Esophagus squamous epithelium (tissue), 5 donors: Measurements from ENCODE around the gene TMEM212. TPM values are rescaled to one million over a fixed set of nuclear protein-coding genes. Genes with fewer than 3 reads are reported as not detected.

Source experiments
- DNase-seq: peaks from one replicate; lab custom pipeline; 2025; lab: John Stamatoyannopoulos, UW
- H3K27ac ChIP-seq, 4 donors: fragments of 200-600 bp; sonication (generic); one replicate each; pipeline ENCODE4 v1.5.1; 2016 to 2019; ENCODE audit warnings: mild to moderate bottlenecking in 1 of 4
- H3K27me3 ChIP-seq, 4 donors: fragments of 200-600 bp; sonication (generic); 1 replicate in 3 of 4; 2 replicates in 1 of 4; pipeline versions ENCODE4 v1.5.1 to v1.6.0; 2017 to 2021; ENCODE audit warnings: antibody characterized with exemption in 1 of 4
- H3K36me3 ChIP-seq, 3 donors: fragments of 200-600 bp; sonication (generic); one replicate each; pipeline ENCODE4 v1.5.1; 2016 to 2019
- H3K4me1 ChIP-seq, 3 donors: fragments of 200-600 bp; sonication (generic); one replicate each; pipeline ENCODE4 v1.5.1; 2017 to 2019
- H3K4me3 ChIP-seq, 4 donors: fragments of 200-600 bp; sonication (generic); 1 replicate in 3 of 4; 2 replicates in 1 of 4; pipeline ENCODE4 v1.5.1; 2016 to 2019; ENCODE audit warnings: mild to moderate bottlenecking in 2 of 4, moderate library complexity in 1 of 4
- H3K9me3 ChIP-seq, 3 donors: fragments of 200-600 bp; sonication (generic); one replicate each; pipeline ENCODE4 v1.5.1; 2016 to 2019
- POLR2A ChIP-seq, 4 donors: fragments of 450-650 bp; IDR thresholded peaks; one replicate each; pipeline ENCODE4 v1.6.1; 2017; ENCODE audit warnings: antibody characterized with exemption in 4 of 4, mild to moderate bottlenecking in 4 of 4, moderate library complexity in 3 of 4
- WGBS, 2 donors: methylation state at CpG; one replicate each; pipeline ENCODE4 v1.1.5; 2018; 5-methylcytosine and 5-hydroxymethylcytosine counted together
- intact Hi-C: fragments of 100-400 bp; cut with DNase I; formaldehyde crosslinking; loops from one replicate; pipeline ENCODE4 v1.15.0; 2022
- total RNA-seq, 4 donors: library from RNA; depleted of rRNA; stranded (reverse); fragments of >200 nt; gene quantifications; one replicate each; pipeline ENCODE4 v1.1.0, GENCODE V29; 2016
- TF ChIP-seq, protein P1 (sequence below), 6 experiments: fragments of 450-650 bp in 4 of 6; fragments of 200-600 bp in 2 of 6; sonication (generic) in 2 of 6; IDR thresholded peaks; one replicate each; pipeline ENCODE4 v1.5.1; 2016 to 2019; ENCODE audit warnings: antibody characterized with exemption in 6 of 6, mild to moderate bottlenecking in 4 of 6, moderate library complexity in 4 of 6
- donor health status: DM: yes; HTN: yes; CAD: no.

The TMEM212 gene
- total RNA-seq = not detected

GRCh38 chr3:171842864-171843518 lies at the start of gene TMEM212:
Gene TMEM212 (plus strand): TSS chr3:171843349. CDS start chr3:171843384, 35 bp downstream.
- H3K27ac ChIP-seq = peak within 1 kb of the TSS in 1 of 4 donors; percentile 42
- no peak for DNase-seq
- intact Hi-C loops = no loop called here
- TF ChIP-seq POLR2A (IDR thresholded peaks at IDR 0.05) = no peak
- TF ChIP-seq, protein P1, sequence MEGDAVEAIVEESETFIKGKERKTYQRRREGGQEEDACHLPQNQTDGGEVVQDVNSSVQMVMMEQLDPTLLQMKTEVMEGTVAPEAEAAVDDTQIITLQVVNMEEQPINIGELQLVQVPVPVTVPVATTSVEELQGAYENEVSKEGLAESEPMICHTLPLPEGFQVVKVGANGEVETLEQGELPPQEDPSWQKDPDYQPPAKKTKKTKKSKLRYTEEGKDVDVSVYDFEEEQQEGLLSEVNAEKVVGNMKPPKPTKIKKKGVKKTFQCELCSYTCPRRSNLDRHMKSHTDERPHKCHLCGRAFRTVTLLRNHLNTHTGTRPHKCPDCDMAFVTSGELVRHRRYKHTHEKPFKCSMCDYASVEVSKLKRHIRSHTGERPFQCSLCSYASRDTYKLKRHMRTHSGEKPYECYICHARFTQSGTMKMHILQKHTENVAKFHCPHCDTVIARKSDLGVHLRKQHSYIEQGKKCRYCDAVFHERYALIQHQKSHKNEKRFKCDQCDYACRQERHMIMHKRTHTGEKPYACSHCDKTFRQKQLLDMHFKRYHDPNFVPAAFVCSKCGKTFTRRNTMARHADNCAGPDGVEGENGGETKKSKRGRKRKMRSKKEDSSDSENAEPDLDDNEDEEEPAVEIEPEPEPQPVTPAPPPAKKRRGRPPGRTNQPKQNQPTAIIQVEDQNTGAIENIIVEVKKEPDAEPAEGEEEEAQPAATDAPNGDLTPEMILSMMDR (IDR thresholded peaks at IDR 0.05) = no peak
- no peaks in the 10 kb centered on the region for H3K27me3 ChIP-seq
- WGBS, 2 donors = 41 to 79% methylated on average over 5 of the region's 5 CpGs
- H3K36me3 ChIP-seq = no peaks in the 10 kb centered on the region
- H3K4me1 ChIP-seq = peaks cover 0 to 9% (median 0%) of the 10 kb centered on the region in 3 donors
- H3K4me3 ChIP-seq = no peak within 1 kb of the TSS
- no peaks in the 10 kb centered on the region for H3K9me3 ChIP-seq

- intact Hi-C loops = no loop called here
- H3K4me1 ChIP-seq = peaks cover 11 to 81% (median 32%) of the 10 kb centered on the region in 3 donors
- no peaks in the 10 kb centered on the region for H3K36me3 ChIP-seq
- peak overlapping the region in 2 of 4 donors; percentile 6 for H3K4me3 ChIP-seq
- peak overlapping the region; percentile 47 to 84 (median 72) for H3K27ac ChIP-seq
- H3K27me3 ChIP-seq = no peaks in the 10 kb centered on the region
- no peaks in the 10 kb centered on the region for H3K9me3 ChIP-seq
- DNase-seq = no peak
- WGBS, 2 donors = 66 to 77% methylated on average over 4 of the region's 4 CpGs
- TF ChIP-seq, protein P1 (IDR thresholded peaks at IDR 0.05) = no peak
- TF ChIP-seq POLR2A (IDR thresholded peaks at IDR 0.05) = no peak
Observed at GRCh38 chr3:171796625-171797264, 46.4 kb upstream of the TMEM212 start.

- Histone ChIP-seq H3K27me3 (no peaks in the 10 kb centered on the region), H3K27ac (peak overlapping the region; percentile 65 to 84 (median 73)), H3K4me1 (peaks cover 11 to 81% (median 30%) of the 10 kb centered on the region in 3 donors), H3K9me3 (no peaks in the 10 kb centered on the region), H3K36me3 (no peaks in the 10 kb centered on the region), H3K4me3 (no peak overlapping the region)
- WGBS, 2 donors = 32 to 40% methylated on average over 1 of the region's 1 CpG
- TF ChIP-seq, protein P1 (IDR thresholded peaks at IDR 0.05) = no peak
- no peak for TF ChIP-seq POLR2A (IDR thresholded peaks at IDR 0.05)
- no peak for DNase-seq
- intact Hi-C loops = no loop called here
Observed at GRCh38 chr3:171797265-171797679, 45.9 kb upstream of the TMEM212 start.

- DNase-seq = no peak
- TF ChIP-seq, protein P1 (IDR thresholded peaks at IDR 0.05) = no peak
- no peak for TF ChIP-seq POLR2A (IDR thresholded peaks at IDR 0.05)
- Histone ChIP-seq H3K9me3 (no peaks in the 10 kb centered on the region), H3K4me3 (no peak overlapping the region), H3K4me1 (peaks cover 8 to 81% (median 30%) of the 10 kb centered on the region in 3 donors), H3K36me3 (no peaks in the 10 kb centered on the region), H3K27me3 (no peaks in the 10 kb centered on the region), H3K27ac (peak overlapping the region; percentile 6 to 84 (median 73))
- 53 to 56% methylated on average over 3 of the region's 3 CpGs for WGBS, 2 donors
- intact Hi-C loops = no loop called here
Observed at GRCh38 chr3:171797873-171798272, 45.3 kb upstream of the TMEM212 start.

GRCh38 chr3:171799501-171799900 lies 43.6 kb upstream of the TMEM212 start:
- no peak for DNase-seq
- Histone ChIP-seq H3K4me3 (no peak overlapping the region), H3K27me3 (no peaks in the 10 kb centered on the region), H3K36me3 (no peaks in the 10 kb centered on the region), H3K4me1 (peaks cover 7 to 89% (median 34%) of the 10 kb centered on the region in 3 donors), H3K9me3 (no peaks in the 10 kb centered on the region), H3K27ac (peak overlapping the region in 1 of 4 donors; percentile 78)
- no peak for TF ChIP-seq POLR2A (IDR thresholded peaks at IDR 0.05)
- TF ChIP-seq, protein P1 (IDR thresholded peaks at IDR 0.05) = no peak
- intact Hi-C loops = no loop called here
- WGBS, 2 donors = 90 to 100% methylated on average over 1 of the region's 1 CpG
